GM13977 (cell line): ENCODE results near the gene ZNF391.

Experiments used
- DNase-seq: peaks from one replicate; pipeline ENCODE4 v3.0.0; 2012; ENCODE audit warnings: low spot score
- CTCF ChIP-seq: IDR thresholded peaks from 2 replicates; pipeline ENCODE4 v1.5.1; 2012; ENCODE audit warnings: mild to moderate bottlenecking, control low read depth; ENCODE audit not compliant: insufficient read depth; ENCODE audit errors: extremely low read depth, missing control alignments
- in situ Hi-C: fragments of 300-500 bp; cut with MboI; formaldehyde crosslinking; loops from one replicate; pipeline ENCODE4 v1.12.0; 2022; ENCODE audit warnings: low sequenced_read_pairs, low pct_unique_long_range_greater_than_20kb, mixed read lengths, inconsistent platforms; ENCODE audit not compliant: unreplicated experiment

ZNF391 gene

DNA sequence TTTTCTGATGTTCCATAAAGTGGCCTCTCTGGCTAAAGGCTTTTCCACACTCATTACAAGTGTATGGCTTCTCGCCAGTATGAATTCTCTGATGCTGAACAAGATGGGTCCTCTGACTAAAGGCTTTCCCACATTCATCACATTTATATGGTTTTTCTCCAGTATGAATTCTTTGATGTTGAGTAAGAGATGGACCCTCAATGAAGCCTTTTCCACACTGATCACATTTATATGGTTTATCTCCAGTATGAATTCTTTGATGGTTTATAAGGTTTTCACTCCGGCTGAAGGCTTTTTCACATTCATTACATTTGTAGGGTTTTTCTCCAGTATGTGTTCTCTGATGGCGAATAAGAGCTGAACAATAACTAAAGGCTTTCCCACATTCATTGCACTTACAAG, 63.9 kb downstream of the ZNF391 start:
- TF ChIP-seq CTCF: no peak
- in situ Hi-C loops: no loop called here
- no peak for DNase-seq
